NT2/D1 (cell line): Measurements from ENCODE around the gene ADAMTS18.

ENCODE experiments used
- SUZ12 ChIP-seq: IDR thresholded peaks from 2 replicates; pipeline ENCODE4 v1.6.1; 2011; ENCODE audit not compliant: insufficient read length, insufficient read depth; ENCODE audit errors: extremely low read depth
- YY1 ChIP-seq: IDR thresholded peaks from 2 replicates; pipeline ENCODE4 v1.6.1; 2011; ENCODE audit not compliant: insufficient read length, insufficient read depth
- ZNF274 ChIP-seq: IDR thresholded peaks from 2 replicates; pipeline ENCODE4 v1.6.1; 2011; ENCODE audit warnings: mild to moderate bottlenecking, low read depth, low read length

DNA sequence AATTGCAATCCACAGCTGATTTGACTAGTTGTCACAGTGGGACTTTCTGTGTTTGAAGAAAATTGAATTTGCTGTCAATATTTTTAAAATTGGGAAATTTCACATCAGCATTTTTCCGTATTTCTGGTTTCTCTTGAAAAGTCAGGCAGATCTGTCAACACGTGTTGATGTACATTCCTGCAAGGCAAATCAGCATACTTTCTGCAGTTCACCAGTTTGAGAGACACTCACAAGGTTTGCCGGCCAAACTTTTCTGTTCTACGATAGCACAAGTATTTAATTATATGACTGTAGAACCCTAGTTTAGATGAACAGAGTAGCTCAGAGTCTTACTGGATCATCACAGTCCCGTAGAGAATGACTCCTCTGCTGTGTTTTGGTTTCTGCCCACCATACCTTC, 102.0 kb downstream of the ADAMTS18 start:
- TF ChIP-seq ZNF274 (no peak), YY1 (no peak), SUZ12 (no peak)
